Neural cell (in vitro differentiated cells): ENCODE results near the gene NR2C2. TPM values are rescaled to one million over a fixed set of nuclear protein-coding genes. Genes with fewer than 3 reads are reported as not detected.

Experiments
- H2AFZ ChIP-seq: fragments of 200-600, 300-800 bp; sonication (generic), shearing (Covaris generic); 2 replicates; pipeline ENCODE4 v1.6.0; 2014; ENCODE audit warnings: low read depth, mild to moderate bottlenecking, antibody characterized with exemption, low read length, moderate library complexity
- H3F3A ChIP-seq: fragments of 200-600 bp; shearing (Covaris generic); 2 replicates; pipeline ENCODE4 v1.6.1; 2016; ENCODE audit warnings: mild to moderate bottlenecking, moderate library complexity, mixed read lengths, antibody characterized with exemption, low read length; ENCODE audit not compliant: insufficient read depth, poor library complexity, severe bottlenecking
- H3K27ac ChIP-seq: fragments of 200-600, 300-800 bp; sonication (generic), shearing (Covaris generic); 2 replicates; pipeline ENCODE4 v1.5.1; 2014; ENCODE audit warnings: mild to moderate bottlenecking, low read length, moderate library complexity
- H3K27me3 ChIP-seq: fragments of 300-800, 200-600 bp; sonication (generic), shearing (Covaris generic); 2 replicates; pipeline ENCODE4 v1.6.0; 2014; ENCODE audit warnings: mild to moderate bottlenecking, low read depth, low read length, moderate library complexity; ENCODE audit not compliant: insufficient read depth
- H3K36me3 ChIP-seq: fragments of 300-800, 200-600 bp; sonication (generic), shearing (Covaris generic); 2 replicates; pipeline ENCODE4 v1.5.1; 2014; ENCODE audit warnings: mild to moderate bottlenecking, antibody characterized with exemption, low read length, moderate library complexity; ENCODE audit not compliant: insufficient read depth
- H3K4me2 ChIP-seq: fragments of 300-800, 200-600 bp; sonication (generic), shearing (Covaris generic); 2 replicates; pipeline ENCODE4 v1.6.0; 2014; ENCODE audit warnings: mild to moderate bottlenecking, low read length
- H3K4me3 ChIP-seq: fragments of 300-800, 200-600 bp; sonication (generic), shearing (Covaris generic); 2 replicates; pipeline ENCODE4 v1.5.1; 2014; ENCODE audit warnings: mild to moderate bottlenecking, low read length, moderate library complexity
- H3K79me2 ChIP-seq: fragments of 200-600 bp; shearing (Covaris generic); replicated peaks from 2 replicates; pipeline ENCODE4 v1.6.0; 2014; ENCODE audit warnings: mild to moderate bottlenecking, low read length, moderate library complexity; ENCODE audit not compliant: insufficient read depth
- H3K9ac ChIP-seq: fragments of 300-800, 200-600 bp; sonication (generic), shearing (Covaris generic); 2 replicates; pipeline ENCODE4 v1.6.1; 2016; ENCODE audit warnings: mild to moderate bottlenecking, low read length, mixed read lengths
- H3K9me2 ChIP-seq: fragments of 200-600 bp; shearing (Covaris generic); 2 replicates; pipeline ENCODE4 v1.6.1; 2016; ENCODE audit warnings: mild to moderate bottlenecking, low read length, mixed read lengths; ENCODE audit not compliant: insufficient read depth
- H3K9me3 ChIP-seq: fragments of 200-600, 300-800 bp; sonication (generic), shearing (Covaris generic); 2 replicates; pipeline ENCODE4 v1.6.1; 2016; ENCODE audit warnings: mild to moderate bottlenecking, mixed run types, low read length, moderate library complexity, mixed read lengths
- H4K20me1 ChIP-seq: fragments of 200-600 bp; shearing (Covaris generic); 2 replicates; pipeline ENCODE4 v1.6.1; 2016; ENCODE audit warnings: mild to moderate bottlenecking, mixed run types; ENCODE audit not compliant: insufficient read depth
- EP300 ChIP-seq: fragments of 450-650 bp; conservative IDR thresholded peaks from 2 replicates; pipeline ENCODE4 v1.6.1; 2014; ENCODE audit warnings: antibody characterized with exemption, mild to moderate bottlenecking, moderate library complexity; ENCODE audit not compliant: poor library complexity, severe bottlenecking
- EZH2 ChIP-seq: fragments of 200-600, 300-800 bp; shearing (Covaris generic), sonication (generic); IDR thresholded peaks from 2 replicates; pipeline ENCODE4 v1.6.1; 2014; ENCODE audit warnings: antibody characterized with exemption, low read length, borderline replicate concordance, mild to moderate bottlenecking; ENCODE audit not compliant: insufficient read depth, poor library complexity, severe bottlenecking
- MXI1 ChIP-seq: fragments of 450-650 bp; conservative IDR thresholded peaks from 2 replicates; pipeline ENCODE4 v1.6.1; 2014; ENCODE audit warnings: antibody characterized with exemption, mild to moderate bottlenecking; ENCODE audit not compliant: poor library complexity, severe bottlenecking
- POLR2AphosphoS5 ChIP-seq: IDR thresholded peaks from 2 replicates; pipeline ENCODE4 v1.6.1; 2012
- RAD21 ChIP-seq: fragments of 450-650 bp; conservative IDR thresholded peaks from 2 replicates; pipeline ENCODE4 v1.6.1; 2014; ENCODE audit warnings: antibody characterized with exemption, mild to moderate bottlenecking, moderate library complexity
- SMC3 ChIP-seq: fragments of 450-650 bp; conservative IDR thresholded peaks from 2 replicates; pipeline ENCODE4 v1.6.1; 2014; ENCODE audit warnings: antibody characterized with exemption, mild to moderate bottlenecking, moderate library complexity; ENCODE audit not compliant: poor library complexity
- TAF1 ChIP-seq: IDR thresholded peaks from 2 replicates; pipeline ENCODE4 v1.6.1; 2012; ENCODE audit warnings: low read depth
- polyA plus RNA-seq: library from polyadenylated mRNA; depleted of rRNA; stranded (reverse); fragments of >200 nt; gene quantifications from 2 replicates; pipeline ENCODE4 v1.2.3, GENCODE V29; 2014
- TF ChIP-seq, protein P1 (sequence below): fragments of 450-650 bp; IDR thresholded peaks from 2 replicates; pipeline ENCODE4 v1.5.1; 2014; ENCODE audit warnings: antibody characterized with exemption, mild to moderate bottlenecking, moderate library complexity; ENCODE audit not compliant: poor library complexity, severe bottlenecking
- TF ChIP-seq, protein P2 (sequence below): IDR thresholded peaks from 2 replicates; pipeline ENCODE4 v1.6.1; 2012; ENCODE audit warnings: borderline replicate concordance

The NR2C2 gene
- polyA plus RNA-seq, 1 donor from 2014 or later: 37.5 TPM

DNA sequence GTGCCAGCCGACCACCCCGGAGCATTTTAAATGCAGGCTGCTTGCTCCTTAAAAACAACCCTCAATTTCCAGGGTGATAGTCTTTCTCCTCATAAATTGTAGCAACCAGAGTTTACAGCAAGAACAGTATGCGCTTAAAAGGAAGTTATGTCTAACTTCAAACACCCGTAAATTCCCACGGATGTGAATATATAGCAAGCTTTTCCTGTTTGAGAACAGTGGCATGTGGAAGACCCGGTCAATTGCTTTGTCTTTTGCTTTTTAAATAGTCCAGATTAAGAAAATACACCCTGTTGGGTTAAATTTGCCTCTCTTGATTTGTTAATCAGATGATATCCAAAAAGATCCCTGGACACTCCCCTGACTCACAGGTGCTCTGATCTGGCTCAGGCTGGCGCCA is 96.9 kb downstream of the NR2C2 start:
- TF ChIP-seq, protein P1, sequence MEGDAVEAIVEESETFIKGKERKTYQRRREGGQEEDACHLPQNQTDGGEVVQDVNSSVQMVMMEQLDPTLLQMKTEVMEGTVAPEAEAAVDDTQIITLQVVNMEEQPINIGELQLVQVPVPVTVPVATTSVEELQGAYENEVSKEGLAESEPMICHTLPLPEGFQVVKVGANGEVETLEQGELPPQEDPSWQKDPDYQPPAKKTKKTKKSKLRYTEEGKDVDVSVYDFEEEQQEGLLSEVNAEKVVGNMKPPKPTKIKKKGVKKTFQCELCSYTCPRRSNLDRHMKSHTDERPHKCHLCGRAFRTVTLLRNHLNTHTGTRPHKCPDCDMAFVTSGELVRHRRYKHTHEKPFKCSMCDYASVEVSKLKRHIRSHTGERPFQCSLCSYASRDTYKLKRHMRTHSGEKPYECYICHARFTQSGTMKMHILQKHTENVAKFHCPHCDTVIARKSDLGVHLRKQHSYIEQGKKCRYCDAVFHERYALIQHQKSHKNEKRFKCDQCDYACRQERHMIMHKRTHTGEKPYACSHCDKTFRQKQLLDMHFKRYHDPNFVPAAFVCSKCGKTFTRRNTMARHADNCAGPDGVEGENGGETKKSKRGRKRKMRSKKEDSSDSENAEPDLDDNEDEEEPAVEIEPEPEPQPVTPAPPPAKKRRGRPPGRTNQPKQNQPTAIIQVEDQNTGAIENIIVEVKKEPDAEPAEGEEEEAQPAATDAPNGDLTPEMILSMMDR: no peak
- Histone ChIP-seq H3K79me2 (no peaks in the 10 kb centered on the region), H3K36me3 (no peaks in the 10 kb centered on the region), H2AFZ (no peak overlapping the region), H3F3A (no peaks in the 10 kb centered on the region), H3K4me3 (no peak overlapping the region), H3K27ac (no peak overlapping the region), H3K9me2 (no peaks in the 10 kb centered on the region), H3K9ac (no peak overlapping the region), H4K20me1 (no peaks in the 10 kb centered on the region), H3K27me3 (no peaks in the 10 kb centered on the region), H3K4me2 (no peak overlapping the region), H3K9me3 (no peaks in the 10 kb centered on the region)

DNA sequence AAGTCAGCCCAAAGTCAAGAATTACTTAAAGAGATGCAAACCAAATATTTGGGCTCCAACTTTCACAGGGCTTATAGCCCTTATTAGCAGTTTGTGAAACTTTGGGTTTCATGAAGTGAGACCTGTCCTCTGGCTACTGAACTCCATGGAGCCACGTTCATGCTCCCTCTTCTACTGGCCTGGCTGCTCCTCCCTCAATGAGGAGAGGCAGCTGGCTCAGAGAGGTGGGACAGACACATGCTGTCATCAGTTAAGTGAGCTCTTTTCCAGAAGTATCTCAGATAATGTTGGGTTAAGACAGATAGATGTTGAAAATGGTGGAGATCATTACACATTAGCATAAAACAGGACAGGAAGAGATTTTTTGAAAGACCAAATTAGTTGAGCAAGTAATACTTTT is 98.3 kb downstream of the NR2C2 start:
- no peaks in the 10 kb centered on the region for H3F3A ChIP-seq
- H3K9me3 ChIP-seq: no peaks in the 10 kb centered on the region
- no peaks in the 10 kb centered on the region for H3K9me2 ChIP-seq
- no peaks in the 10 kb centered on the region for H4K20me1 ChIP-seq
- no peaks in the 10 kb centered on the region for H3K27me3 ChIP-seq
- no peaks in the 10 kb centered on the region for H3K79me2 ChIP-seq
- H3K4me2 ChIP-seq: no peak overlapping the region
- no peak for TF ChIP-seq EZH2
- TF ChIP-seq, protein P2, sequence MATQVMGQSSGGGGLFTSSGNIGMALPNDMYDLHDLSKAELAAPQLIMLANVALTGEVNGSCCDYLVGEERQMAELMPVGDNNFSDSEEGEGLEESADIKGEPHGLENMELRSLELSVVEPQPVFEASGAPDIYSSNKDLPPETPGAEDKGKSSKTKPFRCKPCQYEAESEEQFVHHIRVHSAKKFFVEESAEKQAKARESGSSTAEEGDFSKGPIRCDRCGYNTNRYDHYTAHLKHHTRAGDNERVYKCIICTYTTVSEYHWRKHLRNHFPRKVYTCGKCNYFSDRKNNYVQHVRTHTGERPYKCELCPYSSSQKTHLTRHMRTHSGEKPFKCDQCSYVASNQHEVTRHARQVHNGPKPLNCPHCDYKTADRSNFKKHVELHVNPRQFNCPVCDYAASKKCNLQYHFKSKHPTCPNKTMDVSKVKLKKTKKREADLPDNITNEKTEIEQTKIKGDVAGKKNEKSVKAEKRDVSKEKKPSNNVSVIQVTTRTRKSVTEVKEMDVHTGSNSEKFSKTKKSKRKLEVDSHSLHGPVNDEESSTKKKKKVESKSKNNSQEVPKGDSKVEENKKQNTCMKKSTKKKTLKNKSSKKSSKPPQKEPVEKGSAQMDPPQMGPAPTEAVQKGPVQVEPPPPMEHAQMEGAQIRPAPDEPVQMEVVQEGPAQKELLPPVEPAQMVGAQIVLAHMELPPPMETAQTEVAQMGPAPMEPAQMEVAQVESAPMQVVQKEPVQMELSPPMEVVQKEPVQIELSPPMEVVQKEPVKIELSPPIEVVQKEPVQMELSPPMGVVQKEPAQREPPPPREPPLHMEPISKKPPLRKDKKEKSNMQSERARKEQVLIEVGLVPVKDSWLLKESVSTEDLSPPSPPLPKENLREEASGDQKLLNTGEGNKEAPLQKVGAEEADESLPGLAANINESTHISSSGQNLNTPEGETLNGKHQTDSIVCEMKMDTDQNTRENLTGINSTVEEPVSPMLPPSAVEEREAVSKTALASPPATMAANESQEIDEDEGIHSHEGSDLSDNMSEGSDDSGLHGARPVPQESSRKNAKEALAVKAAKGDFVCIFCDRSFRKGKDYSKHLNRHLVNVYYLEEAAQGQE: no peak
- H3K4me3 ChIP-seq: no peak overlapping the region
- no peaks in the 10 kb centered on the region for H3K36me3 ChIP-seq
- no peak overlapping the region for H3K9ac ChIP-seq
- H3K27ac ChIP-seq: no peak overlapping the region
- H2AFZ ChIP-seq: no peak overlapping the region

DNA sequence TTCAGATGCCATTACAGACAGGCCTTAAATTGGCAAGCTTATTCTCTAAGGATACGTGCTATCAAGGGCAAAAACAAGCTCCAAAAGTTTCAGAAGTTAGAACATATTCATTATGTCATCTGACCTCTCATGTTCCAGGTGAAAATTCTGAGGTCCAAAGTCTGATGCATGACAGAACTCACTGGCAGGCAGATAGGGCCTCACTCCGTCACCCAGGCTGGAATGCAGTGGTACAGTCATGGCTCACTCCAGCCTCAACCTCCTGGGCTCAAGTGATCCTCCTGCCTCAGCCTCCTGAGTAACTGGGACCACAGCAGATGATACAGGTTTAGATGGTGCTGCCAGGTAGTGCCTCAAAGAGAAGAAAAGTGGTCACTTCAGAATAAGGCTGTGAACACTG is 102.2 kb downstream of the NR2C2 start:
- Histone ChIP-seq H3K4me3 (no peak overlapping the region), H3K79me2 (no peaks in the 10 kb centered on the region), H4K20me1 (no peaks in the 10 kb centered on the region), H3K27ac (no peak overlapping the region), H3K36me3 (no peaks in the 10 kb centered on the region), H3K9me2 (no peaks in the 10 kb centered on the region), H3K27me3 (no peaks in the 10 kb centered on the region), H2AFZ (no peak overlapping the region), H3K9ac (no peak overlapping the region), H3K4me2 (no peak overlapping the region), H3F3A (no peaks in the 10 kb centered on the region), H3K9me3 (no peaks in the 10 kb centered on the region)
- TF ChIP-seq SMC3 (no peak), EP300 (no peak), POLR2AphosphoS5 (no peak), EZH2 (no peak), RAD21 (no peak), TAF1 (no peak), MXI1 (no peak)
- TF ChIP-seq, protein P2: no peak
